Parathyroid adenoma (tissue), 2 donors: ENCODE data around the gene ASH1L.
A peak's percentile ranks its signal among the peaks of the same experiment; 100 is the strongest.
"Not testable (repeated sequence)": the region's sequence is repeated elsewhere in the genome, so short reads cannot be mapped to it uniquely, and the experiment has no call there.

Experiments
- H2AFZ ChIP-seq: fragments of 300-600 bp; sonication (generic); one replicate; pipeline ENCODE4 v1.7.0; 2017; ENCODE audit warnings: antibody characterized with exemption, mild to moderate bottlenecking
- H3K27ac ChIP-seq: fragments of 300-600 bp; sonication (generic); one replicate; pipeline ENCODE4 v1.7.0; 2017
- H3K27me3 ChIP-seq: fragments of 300-600 bp; sonication (generic); one replicate; pipeline ENCODE4 v1.7.0; 2017; ENCODE audit warnings: low read length; ENCODE audit not compliant: control insufficient read depth, insufficient read depth
- H3K36me3 ChIP-seq: fragments of 300-600 bp; sonication (generic); one replicate; pipeline ENCODE4 v1.7.0; 2017; ENCODE audit warnings: low read length; ENCODE audit not compliant: control insufficient read depth, insufficient read depth
- H3K4me1 ChIP-seq: fragments of 300-600 bp; sonication (generic); one replicate; pipeline ENCODE4 v1.7.0; 2017; ENCODE audit warnings: control low read depth
- H3K4me2 ChIP-seq: fragments of 300-600 bp; sonication (generic); one replicate; pipeline ENCODE4 v1.7.0; 2017; ENCODE audit warnings: low read length
- H3K4me3 ChIP-seq: fragments of 300-600 bp; sonication (generic); one replicate; pipeline ENCODE4 v1.7.0; 2017; ENCODE audit warnings: low read depth, low read length
- H3K79me2 ChIP-seq: fragments of 300-600 bp; sonication (generic); one replicate; pipeline ENCODE4 v1.7.0; 2017; ENCODE audit warnings: control low read depth
- H3K9ac ChIP-seq: fragments of 300-600 bp; sonication (generic); one replicate; pipeline ENCODE4 v1.7.0; 2017; ENCODE audit warnings: mild to moderate bottlenecking
- H3K9me3 ChIP-seq: fragments of 300-600 bp; sonication (generic); one replicate; pipeline ENCODE4 v1.7.0; 2017; ENCODE audit warnings: low read length; ENCODE audit not compliant: control insufficient read depth
- TF ChIP-seq, protein P1 (sequence below): fragments of 300-600 bp; sonication (generic); IDR thresholded peaks from one replicate; pipeline ENCODE4 v1.7.0; 2017; ENCODE audit warnings: antibody characterized with exemption, mild to moderate bottlenecking
- donor health status: primary hyperparathyroidism.

The ASH1L gene

GRCh38 chr1:155504207-155504606 lies 58.4 kb downstream of the ASH1L start:
- H3K36me3 ChIP-seq, result no peaks in the 10 kb centered on the region
- H3K4me1 ChIP-seq, result peaks cover 6% of the 10 kb centered on the region
- no peaks in the 10 kb centered on the region for H3K27me3 ChIP-seq
- no peak overlapping the region for H2AFZ ChIP-seq
- H3K79me2 ChIP-seq, result peaks cover 25% of the 10 kb centered on the region
- no peak overlapping the region for H3K9ac ChIP-seq
- no peaks in the 10 kb centered on the region for H3K9me3 ChIP-seq
- TF ChIP-seq, protein P1, sequence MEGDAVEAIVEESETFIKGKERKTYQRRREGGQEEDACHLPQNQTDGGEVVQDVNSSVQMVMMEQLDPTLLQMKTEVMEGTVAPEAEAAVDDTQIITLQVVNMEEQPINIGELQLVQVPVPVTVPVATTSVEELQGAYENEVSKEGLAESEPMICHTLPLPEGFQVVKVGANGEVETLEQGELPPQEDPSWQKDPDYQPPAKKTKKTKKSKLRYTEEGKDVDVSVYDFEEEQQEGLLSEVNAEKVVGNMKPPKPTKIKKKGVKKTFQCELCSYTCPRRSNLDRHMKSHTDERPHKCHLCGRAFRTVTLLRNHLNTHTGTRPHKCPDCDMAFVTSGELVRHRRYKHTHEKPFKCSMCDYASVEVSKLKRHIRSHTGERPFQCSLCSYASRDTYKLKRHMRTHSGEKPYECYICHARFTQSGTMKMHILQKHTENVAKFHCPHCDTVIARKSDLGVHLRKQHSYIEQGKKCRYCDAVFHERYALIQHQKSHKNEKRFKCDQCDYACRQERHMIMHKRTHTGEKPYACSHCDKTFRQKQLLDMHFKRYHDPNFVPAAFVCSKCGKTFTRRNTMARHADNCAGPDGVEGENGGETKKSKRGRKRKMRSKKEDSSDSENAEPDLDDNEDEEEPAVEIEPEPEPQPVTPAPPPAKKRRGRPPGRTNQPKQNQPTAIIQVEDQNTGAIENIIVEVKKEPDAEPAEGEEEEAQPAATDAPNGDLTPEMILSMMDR, result peak; percentile 7
- H3K4me2 ChIP-seq, result no peak overlapping the region
- H3K4me3 ChIP-seq, result no peak overlapping the region
- no peak overlapping the region for H3K27ac ChIP-seq

GRCh38 chr1:155499953-155500639 lies 62.5 kb downstream of the ASH1L start:
- no peaks in the 10 kb centered on the region for H3K9me3 ChIP-seq
- H3K27me3 ChIP-seq, result no peaks in the 10 kb centered on the region
- no peak overlapping the region for H3K9ac ChIP-seq
- H2AFZ ChIP-seq, result no peak overlapping the region
- peaks cover 6% of the 10 kb centered on the region for H3K4me1 ChIP-seq
- H3K4me3 ChIP-seq, result no peak overlapping the region
- peaks cover 33% of the 10 kb centered on the region for H3K79me2 ChIP-seq
- H3K27ac ChIP-seq, result no peak overlapping the region
- H3K4me2 ChIP-seq, result peak overlapping the region; percentile 41
- no peaks in the 10 kb centered on the region for H3K36me3 ChIP-seq
- TF ChIP-seq, protein P1, result no peak

DNA sequence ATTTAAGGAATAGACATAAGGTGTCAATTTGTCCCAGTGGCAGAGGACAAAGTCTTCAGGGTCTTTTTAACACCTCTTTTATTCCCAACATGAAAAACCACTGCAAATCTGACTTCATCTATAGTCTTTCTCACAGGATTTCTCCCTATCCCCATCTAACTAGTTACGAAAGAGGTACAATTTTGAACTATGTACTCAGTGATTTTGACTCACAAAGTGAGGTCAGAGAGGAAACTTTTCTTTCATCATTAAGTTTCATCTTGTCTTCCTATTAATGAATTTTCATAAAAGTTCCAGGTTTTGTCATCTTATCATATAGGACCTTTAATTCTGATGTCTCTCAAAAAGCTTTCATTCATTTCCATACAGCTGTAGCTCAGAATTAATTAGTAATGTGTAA lies 63.3 kb downstream of the ASH1L start:
- no peak overlapping the region for H3K4me3 ChIP-seq
- H3K9ac ChIP-seq, result no peak overlapping the region
- H3K36me3 ChIP-seq, result no peaks in the 10 kb centered on the region
- TF ChIP-seq, protein P1, result no peak
- H3K4me1 ChIP-seq, result peaks cover 6% of the 10 kb centered on the region
- H3K9me3 ChIP-seq, result no peaks in the 10 kb centered on the region
- no peak overlapping the region for H2AFZ ChIP-seq
- peaks cover 31% of the 10 kb centered on the region for H3K79me2 ChIP-seq
- no peak overlapping the region for H3K27ac ChIP-seq
- H3K27me3 ChIP-seq, result no peaks in the 10 kb centered on the region
- H3K4me2 ChIP-seq, result no peak overlapping the region

DNA sequence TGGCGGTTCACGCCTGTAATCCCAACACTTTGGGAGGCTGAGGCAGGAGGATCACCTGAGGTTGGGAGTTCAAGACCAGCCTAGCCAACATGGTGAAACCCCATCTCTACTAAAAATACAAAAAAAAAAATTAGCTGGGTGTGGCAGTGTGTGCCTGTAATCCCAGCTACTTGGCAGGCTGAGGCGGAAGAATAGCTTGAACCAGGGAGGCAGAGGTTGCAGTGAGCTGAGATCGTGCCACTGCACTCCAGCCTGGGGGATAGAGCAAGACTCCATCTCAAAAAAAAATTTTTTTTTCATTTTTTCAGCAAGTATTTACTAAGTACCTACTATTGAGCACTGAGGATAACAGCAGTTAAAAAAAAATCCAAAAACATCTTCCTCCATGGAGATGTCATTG lies 69.0 kb downstream of the ASH1L start:
- not testable (repeated sequence) for H3K27me3 ChIP-seq, H3K4me3 ChIP-seq, H3K9me3 ChIP-seq, H3K4me1 ChIP-seq, H3K36me3 ChIP-seq, H3K9ac ChIP-seq, H3K27ac ChIP-seq, H3K4me2 ChIP-seq, H2AFZ ChIP-seq
- peaks cover 12% of the 10 kb centered on the region for H3K79me2 ChIP-seq

DNA sequence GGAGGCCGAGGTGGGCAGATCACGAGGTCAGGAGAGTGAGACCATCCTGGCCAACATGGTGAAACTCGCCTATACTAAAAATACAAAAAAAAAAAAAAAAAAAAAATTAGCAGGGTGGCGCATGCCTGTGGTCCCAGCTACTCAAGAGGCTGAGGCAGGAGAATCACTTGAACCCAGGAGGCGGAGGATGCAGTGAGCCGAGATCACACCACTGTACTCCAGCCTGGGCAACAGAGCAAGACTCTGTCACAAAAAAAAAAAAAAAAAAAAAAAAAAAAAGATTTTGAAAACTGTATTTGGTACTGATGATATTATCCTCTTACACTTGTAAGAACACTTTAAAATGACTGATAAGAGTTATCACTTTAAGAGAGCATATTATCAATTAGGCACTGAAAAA lies 74.2 kb downstream of the ASH1L start:
- H3K9me3 ChIP-seq, result not testable (repeated sequence)

GRCh38 chr1:155487541-155487940 lies 75.1 kb downstream of the ASH1L start:
- no peaks in the 10 kb centered on the region for H3K4me1 ChIP-seq
- no peak overlapping the region for H3K4me2 ChIP-seq
- H3K36me3 ChIP-seq, result no peaks in the 10 kb centered on the region
- H2AFZ ChIP-seq, result no peak overlapping the region
- H3K27me3 ChIP-seq, result no peaks in the 10 kb centered on the region
- H3K4me3 ChIP-seq, result no peak overlapping the region
- no peak overlapping the region for H3K27ac ChIP-seq
- TF ChIP-seq, protein P1, result no peak
- H3K9me3 ChIP-seq, result no peaks in the 10 kb centered on the region
- no peak overlapping the region for H3K9ac ChIP-seq
- peaks cover 4% of the 10 kb centered on the region for H3K79me2 ChIP-seq

More for the DNA sequence above, 74.2 kb downstream of the ASH1L start:
- not testable (repeated sequence) for H3K36me3 ChIP-seq, H3K4me1 ChIP-seq, H3K9ac ChIP-seq, H3K79me2 ChIP-seq, H3K27me3 ChIP-seq, H2AFZ ChIP-seq, H3K4me3 ChIP-seq, H3K27ac ChIP-seq, H3K4me2 ChIP-seq

- not testable (repeated sequence) for H3K4me1 ChIP-seq
Measured at GRCh38 chr1:155486952-155487351, 75.7 kb downstream of the ASH1L start.

More at GRCh38 chr1:155486952-155487351, 75.7 kb downstream of the ASH1L start:
- H3K4me2 ChIP-seq, H3K36me3 ChIP-seq, H3K27ac ChIP-seq, H3K27me3 ChIP-seq, H3K9me3 ChIP-seq, H3K79me2 ChIP-seq, H2AFZ ChIP-seq, H3K9ac ChIP-seq, H3K4me3 ChIP-seq: not testable (repeated sequence)
